HL-60 (cell line): Measurements from ENCODE around the gene UBE2J2.

ENCODE experiments used
- DNase-seq, 2 experiments: peaks; one replicate each; pipeline ENCODE4 v3.0.0-alpha.2; 2010 to 2020; ENCODE audit warnings: low read depth in 1 of 2, low spot score in 1 of 2
- H3K27ac ChIP-seq: fragments of 250-450 bp; sonication (Bioruptor Pico); replicated peaks from 2 replicates; pipeline ENCODE4 v1.5.1; 2020; ENCODE audit warnings: mild to moderate bottlenecking, moderate library complexity
- H3K27me3 ChIP-seq: fragments of 250-450 bp; sonication (Bioruptor Pico); 2 replicates; pipeline ENCODE4 v1.5.1; 2021; ENCODE audit warnings: mild to moderate bottlenecking, moderate library complexity; ENCODE audit not compliant: insufficient read depth, poor library complexity, severe bottlenecking
- H3K4me3 ChIP-seq: replicated peaks from 2 replicates; pipeline ENCODE4 v1.5.1; 2011; ENCODE audit warnings: mild to moderate bottlenecking, control low read depth, low read length; ENCODE audit not compliant: insufficient read depth
- GABPA ChIP-seq: IDR thresholded peaks from 2 replicates; pipeline ENCODE4 v1.6.1; 2012; ENCODE audit warnings: low read depth
- POLR2AphosphoS5 ChIP-seq: IDR thresholded peaks from 2 replicates; pipeline ENCODE4 v1.6.1; 2012; ENCODE audit warnings: low read depth
- SPI1 ChIP-seq: IDR thresholded peaks from 2 replicates; pipeline ENCODE4 v1.6.1; 2012; ENCODE audit warnings: low read depth, mild to moderate bottlenecking, borderline replicate concordance
- TF ChIP-seq, protein P1 (sequence below): IDR thresholded peaks from 2 replicates; pipeline ENCODE4 v1.6.1; 2012; ENCODE audit warnings: low read depth; ENCODE audit not compliant: insufficient replicate concordance
- TF ChIP-seq, protein P2 (sequence below): IDR thresholded peaks from one replicate; pipeline ENCODE4 v1.5.1; 2011; ENCODE audit warnings: low read length, control low read depth, inconsistent platforms; ENCODE audit not compliant: insufficient read depth

The UBE2J2 gene

GRCh38 chr1:1239614-1240347, 33.9 kb downstream of the UBE2J2 start:
- Histone ChIP-seq H3K4me3 (no peak overlapping the region), H3K27ac (no peak overlapping the region), H3K27me3 (peaks cover 18% of the 10 kb centered on the region)
- TF ChIP-seq POLR2AphosphoS5 = no peak
- TF ChIP-seq SPI1 = no peak
- TF ChIP-seq GABPA = no peak
- TF ChIP-seq, protein P1, sequence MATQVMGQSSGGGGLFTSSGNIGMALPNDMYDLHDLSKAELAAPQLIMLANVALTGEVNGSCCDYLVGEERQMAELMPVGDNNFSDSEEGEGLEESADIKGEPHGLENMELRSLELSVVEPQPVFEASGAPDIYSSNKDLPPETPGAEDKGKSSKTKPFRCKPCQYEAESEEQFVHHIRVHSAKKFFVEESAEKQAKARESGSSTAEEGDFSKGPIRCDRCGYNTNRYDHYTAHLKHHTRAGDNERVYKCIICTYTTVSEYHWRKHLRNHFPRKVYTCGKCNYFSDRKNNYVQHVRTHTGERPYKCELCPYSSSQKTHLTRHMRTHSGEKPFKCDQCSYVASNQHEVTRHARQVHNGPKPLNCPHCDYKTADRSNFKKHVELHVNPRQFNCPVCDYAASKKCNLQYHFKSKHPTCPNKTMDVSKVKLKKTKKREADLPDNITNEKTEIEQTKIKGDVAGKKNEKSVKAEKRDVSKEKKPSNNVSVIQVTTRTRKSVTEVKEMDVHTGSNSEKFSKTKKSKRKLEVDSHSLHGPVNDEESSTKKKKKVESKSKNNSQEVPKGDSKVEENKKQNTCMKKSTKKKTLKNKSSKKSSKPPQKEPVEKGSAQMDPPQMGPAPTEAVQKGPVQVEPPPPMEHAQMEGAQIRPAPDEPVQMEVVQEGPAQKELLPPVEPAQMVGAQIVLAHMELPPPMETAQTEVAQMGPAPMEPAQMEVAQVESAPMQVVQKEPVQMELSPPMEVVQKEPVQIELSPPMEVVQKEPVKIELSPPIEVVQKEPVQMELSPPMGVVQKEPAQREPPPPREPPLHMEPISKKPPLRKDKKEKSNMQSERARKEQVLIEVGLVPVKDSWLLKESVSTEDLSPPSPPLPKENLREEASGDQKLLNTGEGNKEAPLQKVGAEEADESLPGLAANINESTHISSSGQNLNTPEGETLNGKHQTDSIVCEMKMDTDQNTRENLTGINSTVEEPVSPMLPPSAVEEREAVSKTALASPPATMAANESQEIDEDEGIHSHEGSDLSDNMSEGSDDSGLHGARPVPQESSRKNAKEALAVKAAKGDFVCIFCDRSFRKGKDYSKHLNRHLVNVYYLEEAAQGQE = no peak
- DNase-seq = no peak

- Histone ChIP-seq H3K27me3 (peaks cover 18% of the 10 kb centered on the region), H3K4me3 (no peak overlapping the region), H3K27ac (no peak overlapping the region)
- TF ChIP-seq, protein P1 = no peak
- no peak for TF ChIP-seq SPI1
- TF ChIP-seq POLR2AphosphoS5 = no peak
- no peak for TF ChIP-seq GABPA
- TF ChIP-seq, protein P2, sequence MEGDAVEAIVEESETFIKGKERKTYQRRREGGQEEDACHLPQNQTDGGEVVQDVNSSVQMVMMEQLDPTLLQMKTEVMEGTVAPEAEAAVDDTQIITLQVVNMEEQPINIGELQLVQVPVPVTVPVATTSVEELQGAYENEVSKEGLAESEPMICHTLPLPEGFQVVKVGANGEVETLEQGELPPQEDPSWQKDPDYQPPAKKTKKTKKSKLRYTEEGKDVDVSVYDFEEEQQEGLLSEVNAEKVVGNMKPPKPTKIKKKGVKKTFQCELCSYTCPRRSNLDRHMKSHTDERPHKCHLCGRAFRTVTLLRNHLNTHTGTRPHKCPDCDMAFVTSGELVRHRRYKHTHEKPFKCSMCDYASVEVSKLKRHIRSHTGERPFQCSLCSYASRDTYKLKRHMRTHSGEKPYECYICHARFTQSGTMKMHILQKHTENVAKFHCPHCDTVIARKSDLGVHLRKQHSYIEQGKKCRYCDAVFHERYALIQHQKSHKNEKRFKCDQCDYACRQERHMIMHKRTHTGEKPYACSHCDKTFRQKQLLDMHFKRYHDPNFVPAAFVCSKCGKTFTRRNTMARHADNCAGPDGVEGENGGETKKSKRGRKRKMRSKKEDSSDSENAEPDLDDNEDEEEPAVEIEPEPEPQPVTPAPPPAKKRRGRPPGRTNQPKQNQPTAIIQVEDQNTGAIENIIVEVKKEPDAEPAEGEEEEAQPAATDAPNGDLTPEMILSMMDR = no peak
- no peak for DNase-seq
Observed at GRCh38 chr1:1239227-1239613, 34.4 kb downstream of the UBE2J2 start.

- peaks cover 18% of the 10 kb centered on the region for H3K27me3 ChIP-seq
- TF ChIP-seq POLR2AphosphoS5 (no peak), SPI1 (no peak)
- TF ChIP-seq, protein P2 = no peak
- TF ChIP-seq, protein P1 = no peak
- DNase-seq = no peak
- H3K4me3 ChIP-seq = no peak overlapping the region
- H3K27ac ChIP-seq = no peak overlapping the region
Observed at GRCh38 chr1:1238702-1239178, 34.9 kb downstream of the UBE2J2 start.
